ENCODE results near the gene LMNTD2. TPM values are rescaled to one million over a fixed set of nuclear protein-coding genes. Genes with fewer than 3 reads are reported as not detected.

The LMNTD2 gene
- total RNA-seq, 2 experiments from 2014 or later = 2.7 to 4.9 TPM

DNA sequence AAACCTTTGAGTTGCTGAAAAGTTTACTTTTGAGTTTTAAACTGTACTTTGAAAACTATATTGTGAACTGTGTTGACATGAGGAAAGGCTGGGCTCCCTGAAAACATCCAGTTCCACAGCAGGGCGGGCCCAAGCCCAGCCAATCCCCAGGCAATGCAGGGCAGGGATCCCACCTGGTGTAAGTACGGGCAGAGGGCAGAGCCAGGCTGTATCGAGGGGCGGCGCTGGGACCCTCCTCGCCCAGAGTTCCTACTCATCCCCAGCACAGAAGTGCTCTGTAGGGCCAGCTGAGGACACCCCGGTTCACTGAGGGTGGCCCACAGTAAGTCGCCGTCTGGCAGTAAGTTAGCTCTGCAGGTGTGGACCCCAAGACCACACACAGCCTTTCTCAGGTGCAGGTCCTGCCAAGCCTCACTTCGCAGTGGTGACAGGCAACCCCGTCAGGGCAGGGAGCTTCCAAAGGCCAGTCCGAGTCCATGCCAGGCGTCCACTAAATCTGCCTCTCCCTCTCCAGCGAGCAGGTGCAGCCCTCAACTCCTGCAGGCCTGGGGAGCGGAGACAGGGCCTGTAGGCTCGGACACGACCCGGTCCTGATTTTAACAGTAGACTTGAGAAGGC is 6.6 kb upstream of the LMNTD2 start:
- intact Hi-C loops (cut with DNase I, micrococcal nuclease) = no loop called here
- POLR2A ChIA-PET = no interaction called here
- H3K4me1 Mint-ChIP-seq = no peaks in the 10 kb centered on the region
- peak overlapping the region; percentile 19 for H3K27ac Mint-ChIP-seq
- no peaks in the 10 kb centered on the region for H3K27me3 Mint-ChIP-seq
- H3K36me3 Mint-ChIP-seq (ENCODE audit: low read depth) = peaks cover 13% of the 10 kb centered on the region
- H3K9me3 Mint-ChIP-seq (ENCODE audit: low read depth) = no peaks in the 10 kb centered on the region
- CTCF ChIA-PET = interaction anchor here (0.6 to 2.0 kb wide), 3 partner anchors 13 to 194 kb away, joined by 3 to 5 read pairs (median 4); no protein-coding TSS in a partner anchor
- DNase-seq (no peak), ATAC-seq (no peak)
- peak overlapping the region; percentile 88 for H3K4me3 Mint-ChIP-seq

DNA sequence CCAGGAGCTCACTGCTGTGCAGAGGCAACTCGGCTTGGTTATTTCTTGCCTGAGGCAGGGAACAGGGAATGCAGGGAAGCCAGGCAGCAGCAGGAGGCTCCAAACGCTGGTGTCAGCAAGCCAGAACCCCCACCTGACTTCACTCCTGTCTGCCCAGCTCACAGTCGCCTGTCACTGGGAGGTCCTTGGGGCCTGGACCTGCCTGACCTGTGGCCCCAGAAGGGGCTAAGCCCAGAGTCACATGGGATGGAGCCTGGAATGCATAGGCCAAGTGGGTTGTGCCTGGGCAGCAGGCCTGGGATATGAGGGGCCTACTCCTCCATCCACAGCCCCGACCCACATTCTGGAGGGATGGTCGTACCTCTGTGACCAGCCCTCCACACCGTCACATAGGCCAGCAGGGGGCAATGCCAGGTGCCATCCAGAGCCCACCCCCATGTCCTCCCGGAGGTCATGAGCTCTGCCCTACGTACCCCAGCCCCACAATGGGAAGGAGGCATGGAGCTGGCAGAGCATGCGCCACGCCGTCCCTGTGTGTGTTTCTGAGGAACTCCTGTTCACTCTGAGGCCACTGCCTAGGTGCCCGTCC is 5.5 kb upstream of the LMNTD2 start:
- peaks cover 3% of the 10 kb centered on the region for H3K4me1 Mint-ChIP-seq

DNA sequence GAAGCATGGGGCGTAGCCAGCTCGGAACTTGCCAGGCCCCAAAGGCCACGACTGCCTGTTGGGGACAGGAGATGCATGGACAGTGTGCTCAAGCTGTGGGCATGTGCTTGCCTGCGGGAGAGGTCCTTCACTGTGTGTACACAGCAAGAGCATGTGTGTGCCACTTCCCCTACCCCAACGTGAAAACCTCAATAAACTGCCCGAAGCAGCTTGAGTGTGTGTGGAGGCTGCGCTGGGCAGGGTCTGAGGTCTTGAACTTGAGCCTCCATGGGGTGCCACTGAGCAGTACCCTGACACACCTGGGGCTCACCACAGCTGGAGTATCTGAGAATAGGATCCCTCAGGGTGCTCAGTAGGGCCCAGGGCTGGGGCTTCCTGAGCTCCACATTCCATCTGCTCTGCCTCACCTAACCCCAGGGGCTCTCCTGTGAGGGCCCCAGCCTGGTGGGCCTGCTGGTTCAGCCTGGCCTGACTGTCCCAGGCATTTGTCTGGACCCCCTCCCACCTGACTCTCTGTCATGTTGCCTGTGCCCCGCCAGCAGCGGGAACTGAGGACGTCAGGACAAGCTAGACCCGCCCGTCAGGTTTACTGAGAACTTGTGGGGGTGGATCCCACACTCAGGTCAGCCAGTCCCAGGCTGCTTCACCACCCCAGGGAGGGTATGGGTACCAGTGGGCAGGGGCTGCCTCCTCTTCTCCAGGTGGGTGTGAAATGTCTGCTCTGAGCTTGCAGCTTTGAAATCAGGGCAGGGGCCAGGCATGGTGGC is 3.5 kb upstream of the LMNTD2 start:
- peaks cover 8% of the 10 kb centered on the region for H3K4me1 Mint-ChIP-seq
- DNase-seq = peak; percentile 16
- CTCF ChIA-PET = no interaction called here
- no peak for ATAC-seq
- H3K4me3 Mint-ChIP-seq = no peak overlapping the region
- intact Hi-C loops (cut with DNase I, micrococcal nuclease) = no loop called here
- POLR2A ChIA-PET = interaction anchor here (0.9 kb wide), 1 partner anchor 15 kb away, joined by 3 read pairs; no protein-coding TSS in a partner anchor
- H3K36me3 Mint-ChIP-seq (ENCODE audit: low read depth) = peaks cover 13% of the 10 kb centered on the region
- no peaks in the 10 kb centered on the region for H3K9me3 Mint-ChIP-seq (ENCODE audit: low read depth)
- no peak overlapping the region for H3K27ac Mint-ChIP-seq
- no peaks in the 10 kb centered on the region for H3K27me3 Mint-ChIP-seq

More for the DNA sequence above, 5.5 kb upstream of the LMNTD2 start:
- Mint-ChIP-seq H3K9me3 (ENCODE audit: low read depth) (no peaks in the 10 kb centered on the region), H3K27ac (no peak overlapping the region), H3K4me3 (no peak overlapping the region), H3K27me3 (no peaks in the 10 kb centered on the region), H3K36me3 (ENCODE audit: low read depth) (peaks cover 13% of the 10 kb centered on the region)
- DNase-seq = peak; percentile 16
- POLR2A ChIA-PET = no interaction called here
- intact Hi-C loops (cut with DNase I, micrococcal nuclease) = no loop called here
- CTCF ChIA-PET = interaction anchor here (0.6 to 2.0 kb wide), 4 partner anchors 12 to 195 kb away, joined by 3 to 5 read pairs (median 4); no protein-coding TSS in a partner anchor
- no peak for ATAC-seq

DNA sequence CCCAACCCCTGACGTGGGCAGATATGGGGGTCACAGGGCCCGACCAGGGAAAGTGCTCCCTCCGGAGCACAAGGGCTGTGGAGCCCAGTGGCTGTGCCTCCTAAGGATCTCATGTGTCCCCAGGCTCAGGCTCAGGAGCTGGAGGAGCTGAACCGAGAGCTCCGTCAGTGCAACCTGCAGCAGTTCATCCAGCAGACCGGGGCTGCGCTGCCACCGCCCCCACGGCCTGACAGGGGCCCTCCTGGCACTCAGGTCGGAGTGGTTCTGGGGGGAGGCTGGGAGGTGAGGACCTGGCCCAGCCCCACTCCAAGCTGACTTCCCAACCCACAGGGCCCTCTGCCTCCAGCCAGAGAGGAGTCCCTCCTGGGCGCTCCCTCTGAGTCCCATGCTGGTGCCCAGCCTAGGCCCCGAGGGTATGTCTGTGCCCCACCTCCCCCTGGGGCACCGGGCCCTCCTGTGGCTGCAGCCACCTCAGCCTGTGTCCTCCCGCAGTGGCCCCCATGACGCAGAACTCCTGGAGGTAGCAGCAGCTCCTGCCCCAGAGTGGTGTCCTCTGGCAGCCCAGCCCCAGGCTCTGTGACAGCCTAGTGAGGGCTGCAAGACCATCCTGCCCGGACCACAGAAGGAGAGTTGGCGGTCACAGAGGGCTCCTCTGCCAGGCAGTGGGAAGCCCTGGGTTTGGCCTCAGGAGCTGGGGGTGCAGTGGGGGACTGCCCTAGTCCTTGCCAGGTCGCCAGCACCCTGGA is 2.7 kb upstream of the LMNTD2 start:
- DNase-seq (peak; percentile 15), ATAC-seq (no peak)
- H3K36me3 Mint-ChIP-seq (ENCODE audit: low read depth) = peaks cover 13% of the 10 kb centered on the region
- no peak overlapping the region for H3K4me3 Mint-ChIP-seq
- CTCF ChIA-PET = interaction anchor here (0.9 kb wide), 1 partner anchor 27 kb away, joined by 3 read pairs; no protein-coding TSS in a partner anchor
- intact Hi-C loops (cut with DNase I, micrococcal nuclease) = no loop called here
- POLR2A ChIA-PET = no interaction called here
- no peaks in the 10 kb centered on the region for H3K9me3 Mint-ChIP-seq (ENCODE audit: low read depth)
- no peaks in the 10 kb centered on the region for H3K27me3 Mint-ChIP-seq
- no peak overlapping the region for H3K27ac Mint-ChIP-seq
- peaks cover 8% of the 10 kb centered on the region for H3K4me1 Mint-ChIP-seq

DNA sequence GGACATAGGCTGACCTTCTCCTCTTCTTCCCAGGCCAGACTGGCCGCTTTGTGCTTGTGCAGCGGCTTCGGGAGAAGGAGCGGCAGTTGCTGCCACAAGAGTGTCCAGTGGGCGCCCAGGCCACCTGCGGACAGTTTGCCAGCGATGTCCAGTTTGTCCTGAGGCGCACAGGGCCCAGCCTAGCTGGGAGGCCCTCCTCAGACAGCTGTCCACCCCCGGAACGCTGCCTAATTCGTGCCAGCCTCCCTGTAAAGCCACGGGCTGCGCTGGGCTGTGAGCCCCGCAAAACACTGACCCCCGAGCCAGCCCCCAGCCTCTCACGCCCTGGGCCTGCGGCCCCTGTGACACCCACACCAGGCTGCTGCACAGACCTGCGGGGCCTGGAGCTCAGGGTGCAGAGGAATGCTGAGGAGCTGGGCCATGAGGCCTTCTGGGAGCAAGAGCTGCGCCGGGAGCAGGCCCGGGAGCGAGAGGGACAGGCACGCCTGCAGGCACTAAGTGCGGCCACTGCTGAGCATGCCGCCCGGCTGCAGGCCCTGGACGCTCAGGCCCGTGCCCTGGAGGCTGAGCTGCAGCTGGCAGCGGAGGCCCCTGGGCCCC is 1.6 kb upstream of the LMNTD2 start:
- ChIA-PET POLR2A (no interaction called here), CTCF (no interaction called here)
- peaks cover 8% of the 10 kb centered on the region for H3K4me1 Mint-ChIP-seq
- no peak overlapping the region for H3K27ac Mint-ChIP-seq
- H3K9me3 Mint-ChIP-seq (ENCODE audit: low read depth) = no peaks in the 10 kb centered on the region
- peak overlapping the region; percentile 85 for H3K4me3 Mint-ChIP-seq
- H3K27me3 Mint-ChIP-seq = no peaks in the 10 kb centered on the region
- ATAC-seq (no peak), DNase-seq (peak; percentile 6)
- intact Hi-C loops (cut with DNase I, micrococcal nuclease) = no loop called here
- peaks cover 7% of the 10 kb centered on the region for H3K36me3 Mint-ChIP-seq (ENCODE audit: low read depth)

DNA sequence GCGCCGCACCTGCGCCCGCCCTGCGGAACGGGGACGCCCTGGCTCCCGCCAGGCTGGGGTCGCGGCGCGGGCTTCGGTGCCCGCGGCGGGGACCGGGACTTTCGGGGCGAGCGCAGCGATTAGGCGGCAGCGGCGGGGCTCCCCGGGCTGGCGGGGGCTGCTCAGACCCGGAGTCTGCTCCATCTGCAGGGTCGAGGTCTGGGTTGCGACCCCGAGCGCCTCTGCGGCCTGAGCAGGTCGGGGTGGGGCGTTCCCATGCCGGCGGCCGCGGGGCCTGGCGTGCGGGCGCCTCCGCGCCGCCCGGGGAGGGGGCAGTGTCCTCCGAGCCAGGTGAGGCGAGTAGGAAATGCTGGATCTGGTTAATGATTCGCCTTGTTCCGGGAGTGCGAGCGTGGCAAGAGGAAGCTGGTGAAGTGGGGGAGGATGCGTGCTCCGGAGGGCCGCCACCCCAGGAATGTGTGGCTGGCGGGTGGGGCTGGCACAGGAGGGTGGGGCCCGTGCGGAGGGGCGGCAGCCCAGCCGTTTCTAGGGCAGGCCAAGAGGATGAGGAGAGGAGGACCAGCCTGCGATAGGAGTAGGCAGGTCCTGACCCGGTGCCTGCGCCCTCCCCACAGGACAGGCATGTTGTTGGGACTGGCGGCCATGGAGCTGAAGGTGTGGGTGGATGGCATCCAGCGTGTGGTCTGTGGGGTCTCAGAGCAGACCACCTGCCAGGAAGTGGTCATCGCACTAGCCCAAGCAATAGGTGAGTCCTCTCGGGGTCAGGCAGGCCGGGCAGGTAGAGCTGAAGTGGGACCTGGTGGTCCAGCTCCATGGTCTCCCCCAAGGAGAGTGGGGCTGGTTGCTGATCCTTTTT is 838 bp upstream of the LMNTD2 start:
- POLR2A ChIA-PET = no interaction called here
- H3K27me3 Mint-ChIP-seq = peaks cover 2% of the 10 kb centered on the region
- peak; percentile 50 for DNase-seq
- peaks cover 8% of the 10 kb centered on the region for H3K4me1 Mint-ChIP-seq
- peak; percentile 24 for ATAC-seq
- no peaks in the 10 kb centered on the region for H3K9me3 Mint-ChIP-seq (ENCODE audit: low read depth)
- H3K36me3 Mint-ChIP-seq (ENCODE audit: low read depth) = peaks cover 1% of the 10 kb centered on the region
- CTCF ChIA-PET = interaction anchor here (1.0 kb wide), 1 partner anchor 186 kb away, joined by 3 read pairs; the partner anchor contains the start of gene TALDO1
- peak overlapping the region; percentile 17 for H3K27ac Mint-ChIP-seq
- intact Hi-C loops (cut with DNase I, micrococcal nuclease) = loop anchor here in 1 of 2 experiments (2.0 kb wide), 1 partner anchor 15 kb away; the partner anchor contains the start of gene PHRF1
- H3K4me3 Mint-ChIP-seq = peak overlapping the region; percentile 85

DNA sequence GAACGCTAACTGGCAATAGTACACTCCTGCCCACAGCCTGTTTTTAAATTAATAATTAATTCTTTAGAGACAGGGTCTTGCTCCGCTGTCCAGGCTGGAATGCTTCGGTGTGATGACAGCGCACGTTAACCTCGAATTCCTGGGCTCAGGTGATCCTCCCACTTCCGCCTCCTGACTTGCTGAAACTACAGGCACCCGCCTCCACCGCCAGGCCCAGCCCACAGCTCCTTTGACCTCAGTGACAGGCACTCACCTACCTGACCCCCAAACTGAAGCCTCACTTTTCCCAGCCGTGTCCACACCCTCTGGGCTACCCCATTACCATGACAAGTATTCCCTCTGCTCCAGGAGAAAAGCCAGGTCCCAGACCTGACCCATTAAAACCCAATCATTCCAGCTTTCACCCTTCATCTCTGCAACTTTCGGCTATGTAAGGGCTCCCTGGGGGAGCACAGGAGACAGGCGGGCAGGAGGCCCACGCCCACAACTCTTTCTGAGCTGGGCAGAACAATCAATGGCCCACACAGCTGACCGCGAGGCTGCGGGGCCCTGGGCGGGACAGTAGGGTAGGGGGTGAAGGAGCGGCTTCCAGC is 730 bp downstream of the LMNTD2 start:
- peaks cover 8% of the 10 kb centered on the region for H3K4me1 Mint-ChIP-seq
- ATAC-seq (no peak), DNase-seq (peak; percentile 33)
- H3K9me3 Mint-ChIP-seq (ENCODE audit: low read depth) = no peaks in the 10 kb centered on the region
- ChIA-PET POLR2A (interaction anchor here (0.6 kb wide), 1 partner anchor 247 kb away, joined by 3 read pairs; no protein-coding TSS in a partner anchor), CTCF (interaction anchor here (1.0 to 1.6 kb wide), 4 partner anchors 16 to 188 kb away, joined by 3 to 7 read pairs (median 4); partner anchors contain the start of gene TALDO1)
- peaks cover 2% of the 10 kb centered on the region for H3K27me3 Mint-ChIP-seq
- intact Hi-C loops (cut with DNase I, micrococcal nuclease) = loop anchor here (1.0 to 5.0 kb wide), 8 partner anchors 8 to 135 kb away; partner anchors contain the start of genes PHRF1 (in 2 of the 2), DEAF1 (in 1 of the 2), HRAS (in 1 of the 2) and RNH1 (in 1 of the 2)
- peak overlapping the region; percentile 85 for H3K4me3 Mint-ChIP-seq
- H3K36me3 Mint-ChIP-seq (ENCODE audit: low read depth) = peaks cover 1% of the 10 kb centered on the region
- peak overlapping the region; percentile 72 for H3K27ac Mint-ChIP-seq

DNA sequence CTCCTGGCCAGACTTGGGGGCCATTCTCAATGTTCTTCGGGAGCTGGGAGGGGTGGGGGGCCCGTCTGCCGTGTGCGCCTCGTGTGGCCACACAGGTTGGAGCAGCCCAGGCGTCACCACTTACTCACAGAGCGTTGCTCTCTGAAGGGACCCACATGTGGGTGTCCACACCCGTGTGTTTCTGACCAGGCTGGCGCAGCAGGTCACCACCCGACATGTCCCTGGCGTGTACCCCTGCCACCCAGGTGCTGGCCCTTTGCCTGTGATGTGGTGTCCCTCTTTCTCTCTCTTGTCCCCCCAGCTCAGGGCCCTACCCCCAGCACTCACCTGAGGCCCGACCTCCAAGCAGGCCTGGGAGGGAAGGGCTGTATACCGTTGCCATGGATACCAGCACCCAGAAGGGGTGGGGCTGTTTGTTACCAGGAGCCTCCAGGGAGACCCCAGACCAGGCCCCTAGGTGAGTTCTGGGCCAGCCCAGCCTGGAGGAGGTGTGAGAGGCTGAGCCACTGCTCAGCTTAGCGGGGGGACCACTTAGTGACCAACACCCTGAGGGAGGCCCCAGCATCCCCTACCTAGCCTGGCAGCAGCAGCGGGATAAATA is 1.4 kb downstream of the LMNTD2 start:
- H3K4me1 Mint-ChIP-seq = peaks cover 8% of the 10 kb centered on the region
- intact Hi-C loops (cut with DNase I, micrococcal nuclease) = loop anchor here in 1 of 2 experiments (5.0 kb wide), 1 partner anchor 68 kb away; the partner anchor contains the start of gene SCT
- DNase-seq (peak; percentile 18), ATAC-seq (no peak)
- peaks cover 2% of the 10 kb centered on the region for H3K27me3 Mint-ChIP-seq
- CTCF ChIA-PET = interaction anchor here (0.6 to 1.6 kb wide), 5 partner anchors 16 to 706 kb away, joined by 3 to 7 read pairs (median 4); no protein-coding TSS in a partner anchor
- no peak overlapping the region for H3K27ac Mint-ChIP-seq
- no peaks in the 10 kb centered on the region for H3K9me3 Mint-ChIP-seq (ENCODE audit: low read depth)
- H3K4me3 Mint-ChIP-seq = no peak overlapping the region
- POLR2A ChIA-PET = interaction anchor here (0.6 kb wide), 1 partner anchor 247 kb away, joined by 3 read pairs; no protein-coding TSS in a partner anchor
- peaks cover 1% of the 10 kb centered on the region for H3K36me3 Mint-ChIP-seq (ENCODE audit: low read depth)

DNA sequence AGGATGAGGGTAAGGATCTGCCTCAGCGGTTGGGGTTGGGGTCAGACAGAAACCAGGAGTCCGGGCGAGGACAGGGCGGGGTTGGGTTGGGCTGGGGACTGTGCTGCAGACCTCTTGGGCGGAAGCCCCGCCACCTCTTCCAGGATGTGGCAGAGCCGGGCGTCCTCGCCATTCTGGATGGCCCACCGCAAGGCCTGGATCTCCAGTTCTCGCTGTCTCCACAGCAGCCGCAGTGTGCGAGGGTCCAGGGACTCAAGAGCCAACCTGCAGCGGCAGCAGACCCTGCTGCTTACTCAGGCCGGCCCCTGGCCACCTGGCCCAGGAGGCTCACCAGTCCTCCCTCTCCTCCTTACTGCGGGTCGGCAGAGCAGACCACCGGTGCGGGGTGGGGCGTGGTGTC is 2.0 kb downstream of the LMNTD2 start:
- ChIA-PET CTCF (interaction anchor here (0.8 kb wide), 1 partner anchor 64 kb away, joined by 4 read pairs; no protein-coding TSS in a partner anchor), POLR2A (no interaction called here)
- Mint-ChIP-seq H3K27ac (no peak overlapping the region), H3K36me3 (ENCODE audit: low read depth) (no peaks in the 10 kb centered on the region), H3K4me1 (peaks cover 8% of the 10 kb centered on the region), H3K27me3 (peaks cover 2% of the 10 kb centered on the region), H3K9me3 (ENCODE audit: low read depth) (no peaks in the 10 kb centered on the region), H3K4me3 (no peak overlapping the region)
- no peak for ATAC-seq
- intact Hi-C loops (cut with DNase I, micrococcal nuclease) = loop anchor here in 1 of 2 experiments (5.0 kb wide), 1 partner anchor 69 kb away; the partner anchor contains the start of gene SCT
- no peak for DNase-seq

All from activated CD4-positive, alpha-beta T cell treated with anti-CD3 and anti-CD28 coated beads for 36 hours (primary cell).